ENCODE measurements around the gene GRWD1. TPM values are rescaled to one million over a fixed set of nuclear protein-coding genes. Genes with fewer than 3 reads are reported as not detected.
A peak's percentile ranks its signal among the peaks of the same experiment; 100 is the strongest.

GRWD1 gene
- total RNA-seq, 1 donor, result 38.4 TPM

- no peak overlapping the region for H3K4me3 ChIP-seq (ENCODE audit: low read depth, low read length)
- TF ChIP-seq, protein P1, sequence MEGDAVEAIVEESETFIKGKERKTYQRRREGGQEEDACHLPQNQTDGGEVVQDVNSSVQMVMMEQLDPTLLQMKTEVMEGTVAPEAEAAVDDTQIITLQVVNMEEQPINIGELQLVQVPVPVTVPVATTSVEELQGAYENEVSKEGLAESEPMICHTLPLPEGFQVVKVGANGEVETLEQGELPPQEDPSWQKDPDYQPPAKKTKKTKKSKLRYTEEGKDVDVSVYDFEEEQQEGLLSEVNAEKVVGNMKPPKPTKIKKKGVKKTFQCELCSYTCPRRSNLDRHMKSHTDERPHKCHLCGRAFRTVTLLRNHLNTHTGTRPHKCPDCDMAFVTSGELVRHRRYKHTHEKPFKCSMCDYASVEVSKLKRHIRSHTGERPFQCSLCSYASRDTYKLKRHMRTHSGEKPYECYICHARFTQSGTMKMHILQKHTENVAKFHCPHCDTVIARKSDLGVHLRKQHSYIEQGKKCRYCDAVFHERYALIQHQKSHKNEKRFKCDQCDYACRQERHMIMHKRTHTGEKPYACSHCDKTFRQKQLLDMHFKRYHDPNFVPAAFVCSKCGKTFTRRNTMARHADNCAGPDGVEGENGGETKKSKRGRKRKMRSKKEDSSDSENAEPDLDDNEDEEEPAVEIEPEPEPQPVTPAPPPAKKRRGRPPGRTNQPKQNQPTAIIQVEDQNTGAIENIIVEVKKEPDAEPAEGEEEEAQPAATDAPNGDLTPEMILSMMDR (IDR thresholded peaks at IDR 0.05; ENCODE audit: insufficient read depth, low read depth, low read length), result no peak
- DNase-seq (ENCODE audit: low read depth), result no peak
These were observed 56.7 kb downstream of the GRWD1 start for GRCh38 chr19:48502350-48503018.

GRCh38 chr19:48506138-48506733 is 60.5 kb downstream of the GRWD1 start:
- peak; percentile 65 for DNase-seq (ENCODE audit: low read depth)
- TF ChIP-seq, protein P1 (IDR thresholded peaks at IDR 0.05; ENCODE audit: insufficient read depth, low read depth, low read length), result peak; percentile 63
- H3K4me3 ChIP-seq (ENCODE audit: low read depth, low read length), result no peak overlapping the region

Other genes starting within 250 kb of the GRWD1 start
- gene CARD8, start 190.1 kb upstream of the GRWD1 start, total RNA-seq, result 11.9 and 21.2 TPM in 2 replicates
- gene ZNF114, start 175.9 kb upstream of the GRWD1 start, total RNA-seq, result 0.32 and 0.43 TPM in 2 replicates
- gene EMP3, start 120.4 kb upstream of the GRWD1 start, total RNA-seq, result 82.8 and 92.4 TPM in 2 replicates
- 2.9 and 3.0 TPM in 2 replicates for gene TMEM143, start 82.0 kb upstream of the GRWD1 start, total RNA-seq
- not detected in 2 replicates for gene SYNGR4, start 81.6 kb upstream of the GRWD1 start, total RNA-seq
- 72.2 and 111 TPM in 2 replicates for gene KDELR1, start 54.4 kb upstream of the GRWD1 start, total RNA-seq
- 0.86 and 1.9 TPM in 2 replicates for gene GRIN2D, start 52.3 kb upstream of the GRWD1 start, total RNA-seq
- gene KCNJ14, start 9.6 kb downstream of the GRWD1 start, total RNA-seq, result 0.43 and 0.64 TPM in 2 replicates
- 31.1 and 42.5 TPM in 2 replicates for gene CYTH2, start 23.4 kb downstream of the GRWD1 start, total RNA-seq
- 0.32 and 0.43 TPM in 2 replicates for gene LMTK3, start 65.9 kb downstream of the GRWD1 start, total RNA-seq
- under 0.01 TPM in 1 of 2 replicates, not detected in the other for gene SULT2B1, start 106.2 kb downstream of the GRWD1 start, total RNA-seq
- not detected in 2 replicates for gene SPACA4, start 160.8 kb downstream of the GRWD1 start, total RNA-seq
- gene FAM83E, start 169.1 kb downstream of the GRWD1 start, total RNA-seq, result 0.32 and 1.3 TPM in 2 replicates
- 1,548 and 1,575 TPM in 2 replicates for gene RPL18, start 173.2 kb downstream of the GRWD1 start, total RNA-seq
- gene SPHK2, start 173.5 kb downstream of the GRWD1 start, total RNA-seq, result 7.8 and 10.0 TPM in 2 replicates
- 6.9 and 7.7 TPM in 2 replicates for gene DBP, start 191.4 kb downstream of the GRWD1 start, total RNA-seq
- gene CA11, start 200.2 kb downstream of the GRWD1 start, total RNA-seq, result 1.3 TPM in 2 replicates
- under 0.01 TPM in 1 of 2 replicates, not detected in the other for gene NTN5, start 227.0 kb downstream of the GRWD1 start, total RNA-seq
- not detected in 2 replicates for gene FUT2, start 250.0 kb downstream of the GRWD1 start, total RNA-seq